GM21619 (cell line): ENCODE measurements around the gene PHC2.

Experiments
- ATAC-seq: cut with Tn5 transposase; IDR thresholded peaks from one replicate; pipeline ENCODE4 v1.9.1; 2021; ENCODE audit not compliant: unreplicated experiment

PHC2 gene

GRCh38 chr1:33373606-33374005 lies 57.3 kb downstream of the PHC2 start:
- ATAC-seq, result no peak

DNA sequence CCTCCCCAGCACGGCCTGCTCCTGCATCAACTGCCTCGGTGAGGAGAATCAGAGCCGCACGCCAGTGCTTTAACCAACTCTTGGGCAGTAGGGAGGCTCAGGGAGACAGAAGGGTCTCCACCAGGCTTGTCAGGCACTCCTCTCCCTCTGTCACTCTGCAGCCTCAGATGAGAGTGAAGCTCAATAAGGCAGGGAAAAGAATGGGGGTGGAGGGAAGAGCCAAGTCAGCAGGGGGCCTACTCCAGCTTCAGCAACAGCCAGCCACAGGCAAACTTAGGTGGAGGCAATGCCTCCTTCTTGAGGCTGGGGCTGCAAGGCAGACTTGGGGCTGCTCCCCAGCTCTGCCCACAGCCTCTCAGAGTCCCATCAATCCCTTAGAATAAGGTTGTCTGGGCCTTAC lies 58.2 kb downstream of the PHC2 start:
- ATAC-seq, result no peak

DNA sequence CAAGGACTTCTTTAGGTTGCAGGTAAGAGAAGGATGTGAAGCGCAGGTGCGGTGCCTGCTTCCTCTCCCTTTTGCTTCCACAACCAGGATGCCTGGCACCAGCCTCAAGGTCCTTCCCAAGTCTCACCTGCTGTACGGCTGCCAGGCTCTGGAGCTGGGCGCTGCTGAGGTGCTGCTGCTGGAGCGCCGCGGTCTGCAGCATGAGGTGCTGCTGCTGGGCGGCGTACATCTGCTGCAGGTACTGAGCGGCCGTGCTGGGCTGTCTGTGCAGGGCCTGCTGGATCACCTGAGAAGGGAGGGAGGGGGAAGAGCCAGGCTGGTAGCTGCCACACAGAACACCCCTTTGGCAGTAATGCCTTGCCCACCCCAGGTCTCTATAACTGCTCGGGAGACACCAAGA lies 58.7 kb downstream of the PHC2 start:
- ATAC-seq, result no peak

DNA sequence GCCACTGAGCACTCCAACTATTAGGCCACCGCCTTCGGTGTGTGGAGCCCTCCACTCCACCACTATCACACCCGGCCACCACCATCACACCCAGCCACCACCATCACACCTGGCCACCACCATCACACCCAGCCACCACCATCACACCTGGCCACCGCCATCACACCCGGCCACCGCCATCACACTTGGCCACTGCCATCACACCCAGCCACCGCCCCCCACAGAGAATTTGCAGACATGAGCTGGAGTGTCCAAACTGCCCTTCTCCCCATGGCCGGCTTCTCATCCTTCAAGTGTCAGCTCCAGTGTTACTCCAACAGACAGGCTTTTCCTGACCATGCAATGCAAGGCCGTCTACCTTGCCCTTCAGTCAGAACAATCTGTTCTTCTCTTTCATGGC lies 59.6 kb downstream of the PHC2 start:
- no peak for ATAC-seq

DNA sequence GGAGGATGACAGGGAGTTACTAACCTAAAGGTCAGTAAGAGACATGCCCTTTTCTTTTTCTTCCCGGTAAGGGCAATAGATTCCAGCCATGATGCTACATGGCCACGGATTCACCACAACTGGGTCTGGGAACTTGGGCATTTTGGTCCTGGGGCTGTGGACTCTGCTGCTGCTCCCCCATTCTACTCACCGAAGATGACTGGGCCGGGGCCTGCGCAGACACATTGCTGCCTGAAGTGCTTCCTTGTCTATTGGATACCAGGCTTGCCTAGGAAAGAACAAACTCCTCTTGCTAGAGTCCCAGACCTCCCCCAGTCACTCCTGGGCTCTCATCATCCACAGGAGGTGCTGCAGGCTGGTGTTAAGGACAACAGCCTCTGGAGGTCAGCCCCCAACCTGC lies 60.1 kb downstream of the PHC2 start:
- no peak for ATAC-seq

- ATAC-seq, result no peak
Observed at GRCh38 chr1:33370301-33370700, 60.6 kb downstream of the PHC2 start.

- ATAC-seq, result no peak
Observed at GRCh38 chr1:33369764-33370163, 61.1 kb downstream of the PHC2 start.

DNA sequence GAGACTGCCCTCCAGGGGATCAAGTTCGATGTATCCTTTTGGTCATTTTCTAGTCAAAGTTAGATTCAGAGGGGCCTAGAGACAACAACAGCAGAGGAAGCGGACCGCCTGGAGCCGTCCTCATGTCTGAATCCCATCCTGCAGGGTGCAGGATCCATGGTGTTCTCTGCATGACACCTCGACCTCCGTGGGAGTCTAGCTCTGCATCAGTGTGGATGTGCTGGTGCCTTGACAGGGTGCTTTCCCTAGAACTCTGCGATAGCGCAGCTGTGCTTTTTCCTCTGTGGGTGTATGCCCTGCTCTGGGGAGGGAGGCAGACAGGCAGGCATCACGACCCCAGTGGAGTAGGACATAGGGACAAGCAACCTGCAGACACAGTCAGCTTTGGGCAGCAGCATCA lies 61.8 kb downstream of the PHC2 start:
- no peak for ATAC-seq

DNA sequence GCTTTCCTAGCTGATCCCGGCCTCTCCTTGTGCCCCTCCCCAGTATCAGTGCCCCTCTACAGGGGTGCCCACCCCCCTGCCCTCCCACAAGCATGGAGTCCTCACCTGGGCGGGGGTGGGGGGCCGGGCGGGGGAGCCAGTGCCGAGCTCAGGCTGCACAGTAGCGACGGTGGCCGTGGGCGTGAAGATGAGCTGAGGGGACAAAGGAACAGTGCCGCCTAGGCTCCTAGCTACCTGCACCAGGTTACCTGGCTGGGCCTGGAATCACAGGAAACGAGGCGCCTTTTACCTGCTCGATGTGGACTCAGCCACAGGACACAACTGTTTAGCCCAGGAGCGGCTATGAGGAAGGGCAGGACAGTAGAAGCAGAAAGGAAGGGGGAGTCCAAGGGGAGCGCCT lies 62.5 kb downstream of the PHC2 start:
- no peak for ATAC-seq

DNA sequence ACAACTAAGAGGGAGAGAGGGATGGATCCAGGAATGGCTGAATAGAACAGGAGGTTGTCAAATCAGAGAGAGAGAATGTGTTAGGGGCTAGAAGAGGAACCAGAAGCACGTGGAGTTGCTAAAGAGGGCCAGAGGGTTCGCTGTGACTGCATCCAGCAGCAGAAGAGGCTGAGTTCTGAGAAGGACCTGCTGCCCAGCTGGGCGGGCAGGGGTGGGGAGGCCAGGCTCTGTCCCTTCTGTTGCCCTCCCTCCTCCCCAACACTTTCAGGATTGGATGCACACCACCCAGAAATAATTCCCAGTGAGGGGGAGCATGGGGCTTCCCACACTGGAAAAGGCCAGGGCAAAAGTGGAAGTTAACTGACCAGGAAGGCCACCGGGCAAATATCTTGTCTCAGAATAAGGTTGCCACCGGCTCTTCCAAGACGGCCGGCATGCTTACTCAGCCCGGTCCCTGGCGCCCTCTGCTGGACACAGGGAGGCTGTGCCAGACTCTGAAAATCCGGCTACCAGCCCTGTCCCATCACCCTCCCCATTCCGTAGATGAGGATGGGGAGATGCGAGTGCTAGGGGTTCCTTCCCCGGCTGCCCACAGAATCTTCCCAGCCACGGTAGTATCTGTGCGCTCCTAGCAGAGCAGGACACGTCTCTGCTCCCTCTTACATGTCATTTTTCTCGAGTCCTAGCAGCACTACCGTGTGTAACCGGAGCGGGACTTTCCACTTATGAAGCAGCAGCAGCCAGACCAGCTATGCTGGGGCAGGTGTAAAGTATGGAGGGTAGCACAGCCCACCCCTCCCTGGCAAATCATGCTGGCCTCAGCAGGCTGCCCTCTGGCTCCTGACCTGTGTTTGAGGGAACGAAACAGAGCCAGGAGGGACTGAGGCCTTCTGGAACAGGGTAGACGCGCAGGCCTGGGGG lies 63.1 kb downstream of the PHC2 start:
- no peak for ATAC-seq

DNA sequence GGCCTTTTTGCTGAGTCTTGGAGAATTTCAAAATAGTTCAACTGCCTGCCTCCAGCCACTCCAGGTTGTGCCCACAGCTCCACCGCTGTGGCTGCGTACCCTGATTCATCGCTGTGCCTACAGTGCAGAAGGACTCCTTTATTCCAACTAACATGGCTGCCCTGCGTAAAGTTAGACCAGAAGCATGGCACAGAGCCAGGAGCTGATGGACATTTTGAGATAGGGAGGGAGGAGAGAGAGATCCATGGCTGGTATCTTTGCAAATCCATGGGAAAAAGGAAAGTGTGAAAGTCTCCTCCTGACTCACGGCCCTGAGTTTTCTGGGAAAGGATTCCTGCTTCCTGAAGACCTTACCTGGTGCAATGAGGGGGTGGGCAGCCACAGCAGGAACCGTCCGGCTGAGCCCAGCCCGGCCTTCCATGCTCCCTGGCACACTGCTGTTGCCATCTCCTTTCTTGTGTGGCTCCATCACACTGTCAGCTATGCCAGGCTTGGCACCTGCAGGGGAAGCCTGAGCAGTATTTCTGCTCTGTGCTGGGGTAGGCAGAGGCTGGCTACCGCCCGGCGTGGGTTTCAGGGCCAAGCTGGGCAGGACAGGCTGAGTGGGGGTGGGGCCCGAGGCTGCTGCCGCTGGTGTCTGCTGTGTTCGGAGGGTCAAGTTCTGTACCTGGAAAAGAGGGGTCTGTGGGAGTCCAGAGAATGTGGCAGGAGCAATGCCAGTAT lies 64.0 kb downstream of the PHC2 start:
- no peak for ATAC-seq

- no peak for ATAC-seq
Observed at GRCh38 chr1:33365560-33365997, 65.3 kb downstream of the PHC2 start.

GRCh38 chr1:33364565-33364918 lies 66.4 kb downstream of the PHC2 start:
- ATAC-seq, result no peak

GRCh38 chr1:33363470-33363861 lies 67.4 kb downstream of the PHC2 start:
- no peak for ATAC-seq

GRCh38 chr1:33363021-33363420 lies 67.9 kb downstream of the PHC2 start:
- no peak for ATAC-seq

- ATAC-seq, result no peak
Observed at GRCh38 chr1:33361532-33362235, 69.2 kb downstream of the PHC2 start.

- no peak for ATAC-seq
Observed at GRCh38 chr1:33360367-33360766, 70.5 kb downstream of the PHC2 start.

DNA sequence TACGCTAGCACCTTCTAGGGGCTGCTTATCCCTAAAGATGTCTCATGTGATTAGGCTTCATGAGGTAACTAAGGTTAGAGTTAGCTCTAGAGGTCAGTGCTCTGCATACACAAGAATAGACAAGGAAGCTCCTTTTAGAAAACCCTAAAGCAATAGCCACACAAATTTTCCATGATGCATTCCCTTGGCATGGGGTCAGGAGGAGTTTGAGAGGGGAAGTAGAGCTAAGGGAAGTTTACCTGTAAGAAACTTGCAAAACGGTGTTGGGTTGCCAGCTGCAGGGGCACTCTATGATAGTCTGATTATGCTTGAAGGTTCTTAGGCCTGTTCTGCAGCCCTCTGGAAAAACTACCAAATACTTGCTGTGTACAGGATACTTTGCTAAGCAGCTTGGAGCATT lies 71.0 kb downstream of the PHC2 start:
- ATAC-seq, result no peak

DNA sequence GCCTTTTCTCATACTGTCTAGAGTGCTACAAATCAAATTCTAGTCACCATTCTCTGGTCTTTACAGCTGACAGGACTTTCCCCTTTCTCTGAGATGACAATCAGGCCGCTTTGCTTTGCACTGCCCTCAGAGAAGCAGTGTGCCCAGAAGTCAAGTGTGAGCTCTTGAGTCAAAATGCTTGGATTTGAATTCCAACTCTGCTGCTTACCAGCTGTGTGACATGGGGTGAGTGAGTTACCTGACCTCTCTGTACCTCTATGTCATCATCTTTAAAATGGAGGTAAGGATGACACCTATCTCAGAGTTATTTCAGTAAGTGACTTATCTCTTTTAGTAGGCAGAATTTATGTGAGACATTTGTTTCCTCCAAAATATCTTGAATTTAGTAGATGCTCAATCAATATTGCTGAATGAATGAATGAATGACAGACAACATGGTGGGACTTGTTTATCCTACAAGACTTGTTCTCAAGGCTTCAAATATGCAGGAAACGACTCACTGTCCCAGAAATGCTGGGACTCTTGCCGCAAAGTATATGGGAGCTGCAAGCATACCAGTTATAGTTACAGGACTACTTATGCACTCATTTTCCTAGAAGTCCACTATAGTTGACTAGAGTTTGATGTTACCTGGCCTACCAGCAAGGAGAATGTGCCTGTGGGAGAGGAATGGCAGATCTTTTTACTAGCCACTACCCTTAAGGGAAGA lies 71.9 kb downstream of the PHC2 start:
- ATAC-seq, result no peak

- ATAC-seq, result no peak
Observed at GRCh38 chr1:33358114-33358794, 72.6 kb downstream of the PHC2 start.

GRCh38 chr1:33357099-33357498 lies 73.8 kb downstream of the PHC2 start:
- no peak for ATAC-seq
